ENCODE measurements around the gene CXADR. TPM values are rescaled to one million over a fixed set of nuclear protein-coding genes. Genes with fewer than 3 reads are reported as not detected.

The CXADR gene
- total and polyA plus RNA-seq, 9 of the 15 experiments (the other 6 are each of a cell fraction or from before 2014, with no cell fraction given), result 0.01 to 0.41 (median 0.14) TPM

DNA sequence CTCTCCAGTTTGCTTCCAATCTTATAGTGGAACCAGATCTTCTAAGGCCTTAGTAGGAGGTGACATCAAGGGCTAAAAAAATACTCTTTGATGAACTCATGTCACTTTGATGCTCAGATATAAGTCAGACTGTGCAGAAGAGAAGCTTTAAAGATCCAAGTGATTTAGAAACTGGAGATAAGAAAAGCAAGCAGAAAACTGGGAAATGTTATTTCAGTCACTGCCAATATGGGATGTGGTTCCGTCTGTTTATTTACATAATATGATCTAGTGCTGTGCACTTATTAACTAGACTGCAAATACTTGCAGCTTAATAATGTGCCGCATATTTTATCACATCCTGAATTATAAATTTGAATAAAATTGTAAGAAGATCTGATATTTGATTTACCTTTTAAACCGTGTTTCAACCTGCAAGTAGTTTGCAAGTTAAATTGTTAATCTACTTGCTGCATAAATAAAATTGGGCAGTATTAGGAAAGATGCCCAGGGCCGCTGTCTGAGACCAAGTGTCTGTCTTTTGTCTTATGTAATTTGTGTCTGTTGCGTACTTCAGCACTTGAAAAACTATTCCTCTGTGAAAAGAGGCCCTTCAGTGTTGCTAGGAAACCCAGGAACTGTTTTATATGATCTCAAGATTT lies 29.6 kb downstream of the CXADR start:
- Histone ChIP-seq H3K79me2 (ENCODE audit: control insufficient read depth, insufficient read depth, low read length) (no peaks in the 10 kb centered on the region), H2AFZ (ENCODE audit: low read depth, low read length) (no peak overlapping the region), H3K9me3 (replicated peaks; ENCODE audit: control insufficient read depth, insufficient read depth, low read depth, low read length) (no peaks in the 10 kb centered on the region), H4K20me1 (replicated peaks; ENCODE audit: control insufficient read depth, insufficient read depth, low read length) (no peaks in the 10 kb centered on the region), H3K27me3 (ENCODE audit: control insufficient read depth in 2 of 2, insufficient read depth in 2 of 2, low read length in 2 of 2) (0 out of 5 replicates have a peak, but pooled peaks cover 0 to 4% of the 10 kb centered on the region in 2 experiments), H3K36me3 (ENCODE audit: control insufficient read depth, insufficient read depth, low read length) (no peaks in the 10 kb centered on the region), H3K27ac (ENCODE audit: extremely low read depth, low read depth, low read length) (no peak overlapping the region), H3K4me2 (ENCODE audit: insufficient read depth, low read length) (no peak overlapping the region), H3K9me1 (ENCODE audit: control insufficient read depth, insufficient read depth, low read length) (no peaks in the 10 kb centered on the region), H3K9ac (ENCODE audit: insufficient read depth in 1 of 2, low read depth in 2 of 2, low read length in 2 of 2) (no peak overlapping the region), H3K4me3 (no peak overlapping the region), H3K4me1 (replicated peaks in 1 of 2; ENCODE audit: control insufficient read depth in 2 of 2, insufficient read depth in 2 of 2, low read length in 2 of 2) (no peaks in the 10 kb centered on the region)
- ChIA-PET CTCF (ENCODE audit: low intra/inter-chr PET ratio) (no interaction called here), POLR2A (no interaction called here)
- ATAC-seq (no peak), FAIRE-seq (no peak), DNase-seq (ENCODE audit: extremely low read depth in 1 of 4, low spot score in 3 of 4) (no peak)
- TF ChIP-seq FOXA3 (CRISPR knock-in tag; conservative IDR thresholded peaks at IDR 0.05 in 1 of 2, IDR thresholded peaks at IDR 0.05 in 1 of 2), result no peak
- TF ChIP-seq, protein P1, sequence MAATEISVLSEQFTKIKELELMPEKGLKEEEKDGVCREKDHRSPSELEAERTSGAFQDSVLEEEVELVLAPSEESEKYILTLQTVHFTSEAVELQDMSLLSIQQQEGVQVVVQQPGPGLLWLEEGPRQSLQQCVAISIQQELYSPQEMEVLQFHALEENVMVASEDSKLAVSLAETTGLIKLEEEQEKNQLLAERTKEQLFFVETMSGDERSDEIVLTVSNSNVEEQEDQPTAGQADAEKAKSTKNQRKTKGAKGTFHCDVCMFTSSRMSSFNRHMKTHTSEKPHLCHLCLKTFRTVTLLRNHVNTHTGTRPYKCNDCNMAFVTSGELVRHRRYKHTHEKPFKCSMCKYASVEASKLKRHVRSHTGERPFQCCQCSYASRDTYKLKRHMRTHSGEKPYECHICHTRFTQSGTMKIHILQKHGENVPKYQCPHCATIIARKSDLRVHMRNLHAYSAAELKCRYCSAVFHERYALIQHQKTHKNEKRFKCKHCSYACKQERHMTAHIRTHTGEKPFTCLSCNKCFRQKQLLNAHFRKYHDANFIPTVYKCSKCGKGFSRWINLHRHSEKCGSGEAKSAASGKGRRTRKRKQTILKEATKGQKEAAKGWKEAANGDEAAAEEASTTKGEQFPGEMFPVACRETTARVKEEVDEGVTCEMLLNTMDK (IDR thresholded peaks at IDR 0.05; ENCODE audit: borderline replicate concordance, insufficient read depth, low read depth, low read length, poor library complexity, severe bottlenecking), result no peak
- TF ChIP-seq, protein P2, sequence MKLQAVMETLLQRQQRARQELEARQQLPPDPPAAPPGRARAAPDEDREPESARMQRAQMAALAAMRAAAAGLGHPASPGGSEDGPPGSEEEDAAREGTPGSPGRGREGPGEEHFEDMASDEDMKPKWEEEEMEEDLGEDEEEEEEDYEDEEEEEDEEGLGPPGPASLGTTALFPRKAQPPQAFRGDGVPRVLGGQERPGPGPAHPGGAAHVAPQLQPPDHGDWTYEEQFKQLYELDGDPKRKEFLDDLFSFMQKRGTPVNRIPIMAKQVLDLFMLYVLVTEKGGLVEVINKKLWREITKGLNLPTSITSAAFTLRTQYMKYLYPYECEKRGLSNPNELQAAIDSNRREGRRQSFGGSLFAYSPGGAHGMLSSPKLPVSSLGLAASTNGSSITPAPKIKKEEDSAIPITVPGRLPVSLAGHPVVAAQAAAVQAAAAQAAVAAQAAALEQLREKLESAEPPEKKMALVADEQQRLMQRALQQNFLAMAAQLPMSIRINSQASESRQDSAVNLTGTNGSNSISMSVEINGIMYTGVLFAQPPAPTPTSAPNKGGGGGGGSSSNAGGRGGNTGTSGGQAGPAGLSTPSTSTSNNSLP (IDR thresholded peaks at IDR 0.05; ENCODE audit: borderline replicate concordance, low read depth, low read length), result no peak
- no peak for TF ChIP-seq ILK (tag; IDR thresholded peaks at IDR 0.05; ENCODE audit: borderline replicate concordance, low read depth)
- no peak for TF ChIP-seq ZNF766 (CRISPR knock-in tag; conservative IDR thresholded peaks at IDR 0.05)
- no peak for TF ChIP-seq HMG20B (CRISPR knock-in tag; IDR thresholded peaks at IDR 0.05)
- TF ChIP-seq FOS (IDR thresholded peaks at IDR 0.05; ENCODE audit: extremely low read depth, insufficient read length), result no peak
- no peak for TF ChIP-seq GATAD2A (IDR thresholded peaks at IDR 0.05)
- no peak for TF ChIP-seq IRF2 (CRISPR knock-in tag; IDR thresholded peaks at IDR 0.05)
- TF ChIP-seq TBP (optimal IDR thresholded peaks at IDR 0.05; ENCODE audit: low read depth, low read length), result no peak
- TF ChIP-seq MTF1 (CRISPR knock-in tag; IDR thresholded peaks at IDR 0.05; ENCODE audit: borderline replicate concordance), result no peak
- no peak for TF ChIP-seq KAT7 (CRISPR knock-in tag; IDR thresholded peaks at IDR 0.05; ENCODE audit: borderline replicate concordance)
- TF ChIP-seq FOXK1 (CRISPR knock-in tag; IDR thresholded peaks at IDR 0.05; ENCODE audit: borderline replicate concordance), result no peak
- no peak for TF ChIP-seq NFRKB (IDR thresholded peaks at IDR 0.05; ENCODE audit: low read depth)
- no peak for TF ChIP-seq TAF1 (IDR thresholded peaks at IDR 0.05; ENCODE audit: control insufficient read depth, extremely low read depth, insufficient read depth, low read length, severe bottlenecking)
- no peak for TF ChIP-seq JUN (IDR thresholded peaks at IDR 0.05; ENCODE audit: borderline replicate concordance, low read depth, low read length)
- no peak for TF ChIP-seq JUN (CRISPR knock-in tag; IDR thresholded peaks at IDR 0.05; ENCODE audit: borderline replicate concordance)
- TF ChIP-seq CXXC5 (CRISPR knock-in tag; IDR thresholded peaks at IDR 0.05), result no peak
- TF ChIP-seq HDAC6 (IDR thresholded peaks at IDR 0.05; ENCODE audit: low read depth, low read length), result no peak
- TF ChIP-seq FOXK2 (conservative IDR thresholded peaks at IDR 0.05 in 1 of 2, IDR thresholded peaks at IDR 0.05 in 1 of 2; ENCODE audit: low read depth in 2 of 2), result no peak
- in situ Hi-C loops (cut with MboI), result no loop called here
- intact Hi-C loops (cut with micrococcal nuclease), result no loop called here
- WGBS (ENCODE audit: insufficient coverage, low coverage, missing lambda C conversion rate), result 4% methylated on average over 5 of the region's 5 CpGs
- BruUV-seq (replicated peaks), result no TSS peak

All from K562 (cell line).